ENCODE data around the gene PCDH9. TPM values are rescaled to one million over a fixed set of nuclear protein-coding genes. Genes with fewer than 3 reads are reported as not detected.

Gene PCDH9
- total and polyA plus RNA-seq, 2 experiments from 2014 or later: 0.31 to 0.52 TPM

- DNase-seq (ENCODE audit: low spot score) (peak; percentile 31), ATAC-seq (peak; percentile 78)
- no peaks in the 10 kb centered on the region for H3K36me3 Mint-ChIP-seq (ENCODE audit: low read depth)
- H3K27ac Mint-ChIP-seq: no peak overlapping the region
- peaks cover 2% of the 10 kb centered on the region for H3K27me3 Mint-ChIP-seq (ENCODE audit: insufficient read depth, low read depth, poor library complexity)
- no peak overlapping the region for H3K4me3 ChIP-seq
- H3K9me3 Mint-ChIP-seq: no peaks in the 10 kb centered on the region
- no peak for TF ChIP-seq ZNF331 (CRISPR knock-in tag; IDR thresholded peaks at IDR 0.05; ENCODE audit: low read depth)
- TF ChIP-seq NANOG (IDR thresholded peaks at IDR 0.05; ENCODE audit: borderline replicate concordance): no peak
- TF ChIP-seq EZH2 (IDR thresholded peaks at IDR 0.05; ENCODE audit: low read depth, unreplicated experiment): no peak
- TF ChIP-seq POLR2AphosphoS5 (IDR thresholded peaks at IDR 0.05; ENCODE audit: low read depth): no peak
- no peak for TF ChIP-seq JUNB (IDR thresholded peaks at IDR 0.05; ENCODE audit: unreplicated experiment)
- TF ChIP-seq REST (IDR thresholded peaks at IDR 0.05; ENCODE audit: unreplicated experiment): no peak
- TF ChIP-seq CREB1 (CRISPR knock-in tag; IDR thresholded peaks at IDR 0.05; ENCODE audit: low read depth): no peak
- no peak for TF ChIP-seq STAT1 (IDR thresholded peaks at IDR 0.05; ENCODE audit: unreplicated experiment)
- TF ChIP-seq CTCF (conservative IDR thresholded peaks at IDR 0.05; ENCODE audit: low read depth in 2 of 2): no peak
- TF ChIP-seq ETS1 (IDR thresholded peaks at IDR 0.05): no peak
- no peak for TF ChIP-seq EZH2phosphoT487 (IDR thresholded peaks at IDR 0.05; ENCODE audit: unreplicated experiment)
- no peak for TF ChIP-seq ZNF462 (CRISPR knock-in tag; IDR thresholded peaks at IDR 0.05)
- TF ChIP-seq ZNF114 (CRISPR knock-in tag; IDR thresholded peaks at IDR 0.05): no peak
- H3K79me2 ChIP-seq (replicated peaks; ENCODE audit: insufficient read depth): no peaks in the 10 kb centered on the region
- H4K20me1 ChIP-seq (replicated peaks; ENCODE audit: insufficient read depth): no peaks in the 10 kb centered on the region
- H3K27me3 ChIP-seq (ENCODE audit: insufficient read depth): no peaks in the 10 kb centered on the region
- no peaks in the 10 kb centered on the region for H3K9me2 ChIP-seq (ENCODE audit: insufficient read depth)
- H2AFZ ChIP-seq: no peak overlapping the region
- no peaks in the 10 kb centered on the region for H3F3A ChIP-seq (replicated peaks; ENCODE audit: low read depth)
- H3K4me1 Mint-ChIP-seq: peaks cover 15% of the 10 kb centered on the region
- H3K27ac ChIP-seq (ENCODE audit: low read depth): no peak overlapping the region
- H3K4me1 ChIP-seq (ENCODE audit: insufficient read depth): peaks cover 13% of the 10 kb centered on the region
- H3K4me2 ChIP-seq: no peak overlapping the region
- no peaks in the 10 kb centered on the region for H3K36me3 ChIP-seq (ENCODE audit: insufficient read depth)
- H3K4me3 Mint-ChIP-seq: no peak overlapping the region
Measured at GRCh38 chr13:67069117-67069767, 160.9 kb downstream of the PCDH9 start.

Data from GM23338 (cell line).